ENCODE measurements around the gene STAT1. TPM values are rescaled to one million over a fixed set of nuclear protein-coding genes. Genes with fewer than 3 reads are reported as not detected.

STAT1 gene
- total RNA-seq, 1 experiment from 2014 or later: 73.4 TPM

GRCh38 chr2:190987938-190988337, 26.0 kb downstream of the STAT1 start:
- POLR2A ChIA-PET: no interaction called here
- H3K4me1 ChIP-seq (ENCODE audit: control insufficient read depth, insufficient read depth, low read length): no peaks in the 10 kb centered on the region
- H3K36me3 ChIP-seq (ENCODE audit: control insufficient read depth, insufficient read depth, low read length): peaks cover 59% of the 10 kb centered on the region
- CTCF ChIA-PET: no interaction called here
- H3K27me3 ChIP-seq (ENCODE audit: control insufficient read depth, insufficient read depth, low read length): no peaks in the 10 kb centered on the region
- intact Hi-C loops (cut with micrococcal nuclease; ENCODE audit: unreplicated experiment): no loop called here
- TF ChIP-seq, protein P1, sequence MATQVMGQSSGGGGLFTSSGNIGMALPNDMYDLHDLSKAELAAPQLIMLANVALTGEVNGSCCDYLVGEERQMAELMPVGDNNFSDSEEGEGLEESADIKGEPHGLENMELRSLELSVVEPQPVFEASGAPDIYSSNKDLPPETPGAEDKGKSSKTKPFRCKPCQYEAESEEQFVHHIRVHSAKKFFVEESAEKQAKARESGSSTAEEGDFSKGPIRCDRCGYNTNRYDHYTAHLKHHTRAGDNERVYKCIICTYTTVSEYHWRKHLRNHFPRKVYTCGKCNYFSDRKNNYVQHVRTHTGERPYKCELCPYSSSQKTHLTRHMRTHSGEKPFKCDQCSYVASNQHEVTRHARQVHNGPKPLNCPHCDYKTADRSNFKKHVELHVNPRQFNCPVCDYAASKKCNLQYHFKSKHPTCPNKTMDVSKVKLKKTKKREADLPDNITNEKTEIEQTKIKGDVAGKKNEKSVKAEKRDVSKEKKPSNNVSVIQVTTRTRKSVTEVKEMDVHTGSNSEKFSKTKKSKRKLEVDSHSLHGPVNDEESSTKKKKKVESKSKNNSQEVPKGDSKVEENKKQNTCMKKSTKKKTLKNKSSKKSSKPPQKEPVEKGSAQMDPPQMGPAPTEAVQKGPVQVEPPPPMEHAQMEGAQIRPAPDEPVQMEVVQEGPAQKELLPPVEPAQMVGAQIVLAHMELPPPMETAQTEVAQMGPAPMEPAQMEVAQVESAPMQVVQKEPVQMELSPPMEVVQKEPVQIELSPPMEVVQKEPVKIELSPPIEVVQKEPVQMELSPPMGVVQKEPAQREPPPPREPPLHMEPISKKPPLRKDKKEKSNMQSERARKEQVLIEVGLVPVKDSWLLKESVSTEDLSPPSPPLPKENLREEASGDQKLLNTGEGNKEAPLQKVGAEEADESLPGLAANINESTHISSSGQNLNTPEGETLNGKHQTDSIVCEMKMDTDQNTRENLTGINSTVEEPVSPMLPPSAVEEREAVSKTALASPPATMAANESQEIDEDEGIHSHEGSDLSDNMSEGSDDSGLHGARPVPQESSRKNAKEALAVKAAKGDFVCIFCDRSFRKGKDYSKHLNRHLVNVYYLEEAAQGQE (IDR thresholded peaks at IDR 0.05; ENCODE audit: insufficient read depth in 1 of 2, low read depth in 2 of 2, low read length in 1 of 2): no peak
- TF ChIP-seq SIN3A (IDR thresholded peaks at IDR 0.05; ENCODE audit: borderline replicate concordance, insufficient read depth, low read depth, low read length): no peak
- no peak for TF ChIP-seq POLR2AphosphoS5 (IDR thresholded peaks at IDR 0.05; ENCODE audit: low read depth, low read length)
- no peak for TF ChIP-seq TCF7L2 (IDR thresholded peaks at IDR 0.05; ENCODE audit: low read depth, low read length)
- no peak for TF ChIP-seq CTCF (IDR thresholded peaks at IDR 0.05)
- no peaks in the 10 kb centered on the region for H3K9me3 ChIP-seq (ENCODE audit: control insufficient read depth, insufficient read depth, low read depth, low read length)
- in situ Hi-C loops (cut with HindIII; ENCODE audit: low pct_unique_long_range_greater_than_20kb, low sequenced_read_pairs): no loop called here
- no TSS peak for BruUV-seq (replicated peaks)
- no peak overlapping the region for H3K4me3 ChIP-seq (ENCODE audit: low read depth in 2 of 2, low read length in 2 of 2)
- no peak overlapping the region for H3K27ac ChIP-seq (ENCODE audit: low read length)
- no peak for DNase-seq (ENCODE audit: low read depth, low spot score)
- no peak for ATAC-seq

DNA sequence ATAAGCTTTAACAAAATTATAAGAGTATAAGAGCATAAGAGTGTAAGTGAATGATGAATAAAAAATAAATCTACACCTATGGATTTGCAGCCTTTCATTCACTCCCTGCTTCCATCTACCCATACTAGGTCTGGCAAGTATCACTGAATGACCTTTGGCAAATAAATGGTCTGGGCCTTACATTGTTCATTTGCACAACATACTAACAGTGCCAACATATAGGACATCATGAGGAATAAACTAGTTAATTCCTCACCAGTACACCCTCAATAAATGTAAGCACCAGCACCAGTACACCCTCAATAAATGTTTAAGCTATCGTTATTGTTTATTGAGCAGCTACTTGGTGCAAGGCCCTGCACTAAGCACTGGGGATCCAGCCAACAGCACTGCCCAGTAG, 26.9 kb downstream of the STAT1 start:
- ChIA-PET CTCF (no interaction called here), POLR2A (no interaction called here)
- no peaks in the 10 kb centered on the region for H3K9me3 ChIP-seq (ENCODE audit: control insufficient read depth, insufficient read depth, low read depth, low read length)
- no TSS peak for BruUV-seq (replicated peaks)
- ATAC-seq (no peak), DNase-seq (ENCODE audit: low read depth, low spot score) (no peak)
- TF ChIP-seq CTCF (IDR thresholded peaks at IDR 0.05) (no peak), SIN3A (IDR thresholded peaks at IDR 0.05; ENCODE audit: borderline replicate concordance, insufficient read depth, low read depth, low read length) (no peak), POLR2AphosphoS5 (IDR thresholded peaks at IDR 0.05; ENCODE audit: low read depth, low read length) (no peak), TCF7L2 (IDR thresholded peaks at IDR 0.05; ENCODE audit: low read depth, low read length) (no peak)
- TF ChIP-seq, protein P1 (IDR thresholded peaks at IDR 0.05; ENCODE audit: insufficient read depth in 1 of 2, low read depth in 2 of 2, low read length in 1 of 2): no peak
- H3K27ac ChIP-seq (ENCODE audit: low read length): no peak overlapping the region
- H3K4me3 ChIP-seq (ENCODE audit: low read depth in 2 of 2, low read length in 2 of 2): no peak overlapping the region
- H3K4me1 ChIP-seq (ENCODE audit: control insufficient read depth, insufficient read depth, low read length): no peaks in the 10 kb centered on the region
- in situ Hi-C loops (cut with HindIII; ENCODE audit: low pct_unique_long_range_greater_than_20kb, low sequenced_read_pairs): no loop called here
- H3K36me3 ChIP-seq (ENCODE audit: control insufficient read depth, insufficient read depth, low read length): peaks cover 59% of the 10 kb centered on the region
- no peaks in the 10 kb centered on the region for H3K27me3 ChIP-seq (ENCODE audit: control insufficient read depth, insufficient read depth, low read length)
- intact Hi-C loops (cut with micrococcal nuclease; ENCODE audit: unreplicated experiment): no loop called here
